IPS DF 6.9 (cell line): Measurements from ENCODE around the gene STATH.
"Not testable (repeated sequence)": the region's sequence is repeated elsewhere in the genome, so short reads cannot be mapped to it uniquely, and the experiment has no call there.

ENCODE experiments used
- DNase-seq: peaks from one replicate; pipeline ENCODE4 v3.0.0-alpha.2; 2013; ENCODE audit warnings: low read depth, low spot score
- H3K27ac ChIP-seq: one replicate; pipeline ENCODE4 v1.5.1; 2013; ENCODE audit warnings: low read length, control low read depth
- H3K27me3 ChIP-seq: 2 replicates; pipeline ENCODE4 v1.6.1; 2013; ENCODE audit warnings: mild to moderate bottlenecking, low read length; ENCODE audit not compliant: control insufficient read depth, insufficient read depth
- H3K36me3 ChIP-seq: 2 replicates; pipeline ENCODE4 v1.6.1; 2013; ENCODE audit warnings: low read length; ENCODE audit not compliant: control insufficient read depth, insufficient read depth
- H3K4me1 ChIP-seq: 2 replicates; pipeline ENCODE4 v1.6.1; 2013; ENCODE audit warnings: low read length; ENCODE audit not compliant: control insufficient read depth, insufficient read depth
- H3K4me3 ChIP-seq: 2 replicates; pipeline ENCODE4 v1.5.1; 2013; ENCODE audit warnings: mild to moderate bottlenecking, low read length
- H3K9me3 ChIP-seq: 2 replicates; pipeline ENCODE4 v1.6.1; 2013; ENCODE audit warnings: low read length, inconsistent platforms; ENCODE audit not compliant: control insufficient read depth, insufficient read depth
- WGBS: extraction: QIAGEN DNeasy Blood & Tissue Kit; methylation state at CpG from one replicate; pipeline ENCODE4 v1.1.7; 2013; ENCODE audit warnings: mixed read lengths, missing lambda C conversion rate; ENCODE audit not compliant: insufficient read length, insufficient coverage; 5-methylcytosine and 5-hydroxymethylcytosine counted together

STATH gene

GRCh38 chr4:70050138-70050537 is 54.4 kb downstream of the STATH start, which contains the start of gene HTN1:
Gene HTN1, plus strand, starts transcription at chr4:70050438. Its CDS starts 2,639 bp downstream, at chr4:70053077.
- H3K4me3 ChIP-seq, DNase-seq, H3K4me1 ChIP-seq: not testable (repeated sequence)

More at GRCh38 chr4:70050138-70050537, 54.4 kb downstream of the STATH start, which contains the start of gene HTN1:
- H3K27me3 ChIP-seq, H3K27ac ChIP-seq, H3K9me3 ChIP-seq, H3K36me3 ChIP-seq: not testable (repeated sequence)
- no CpG with 5 or more reads among the region's 6 CpGs for WGBS
